ENCODE results near the gene STMP1.

- no peak for TF ChIP-seq CTCF (conservative IDR thresholded peaks at IDR 0.05; ENCODE audit: low read depth, low read length)
- no peak for TF ChIP-seq POLR2A (IDR thresholded peaks at IDR 0.05; ENCODE audit: low read depth, low read length)
- no peak for TF ChIP-seq CHD1 (IDR thresholded peaks at IDR 0.05; ENCODE audit: low read depth, low read length)
- no peak for TF ChIP-seq RAD21 (IDR thresholded peaks at IDR 0.05; ENCODE audit: low read length)
- TF ChIP-seq RFX5 (IDR thresholded peaks at IDR 0.05; ENCODE audit: low read depth, low read length) = no peak
- no peak for TF ChIP-seq CEBPB (IDR thresholded peaks at IDR 0.05; ENCODE audit: low read depth, low read length)
- TF ChIP-seq NFE2L2 (IDR thresholded peaks at IDR 0.05; ENCODE audit: low read depth, low read length) = no peak
- TF ChIP-seq MAFK (IDR thresholded peaks at IDR 0.05; ENCODE audit: low read depth, low read length) = no peak
- TF ChIP-seq SMC3 (IDR thresholded peaks at IDR 0.05; ENCODE audit: low read depth, low read length) = no peak
- TF ChIP-seq RCOR1 (IDR thresholded peaks at IDR 0.05; ENCODE audit: insufficient replicate concordance, low read length) = no peak
- no peak for TF ChIP-seq BHLHE40 (IDR thresholded peaks at IDR 0.05; ENCODE audit: low read depth, low read length)
- TF ChIP-seq MXI1 (IDR thresholded peaks at IDR 0.05; ENCODE audit: borderline replicate concordance, low read depth, low read length) = no peak
- no peak for TF ChIP-seq USF2 (IDR thresholded peaks at IDR 0.05; ENCODE audit: low read depth, low read length)
- no peak for TF ChIP-seq FOS (IDR thresholded peaks at IDR 0.05; ENCODE audit: low read depth, low read length)
Measured at GRCh38 chr7:135718794-135719437, 56.6 kb downstream of the STMP1 start.

Measured in IMR-90 (cell line).